Measurements from ENCODE around the gene LRRK2.

DNA sequence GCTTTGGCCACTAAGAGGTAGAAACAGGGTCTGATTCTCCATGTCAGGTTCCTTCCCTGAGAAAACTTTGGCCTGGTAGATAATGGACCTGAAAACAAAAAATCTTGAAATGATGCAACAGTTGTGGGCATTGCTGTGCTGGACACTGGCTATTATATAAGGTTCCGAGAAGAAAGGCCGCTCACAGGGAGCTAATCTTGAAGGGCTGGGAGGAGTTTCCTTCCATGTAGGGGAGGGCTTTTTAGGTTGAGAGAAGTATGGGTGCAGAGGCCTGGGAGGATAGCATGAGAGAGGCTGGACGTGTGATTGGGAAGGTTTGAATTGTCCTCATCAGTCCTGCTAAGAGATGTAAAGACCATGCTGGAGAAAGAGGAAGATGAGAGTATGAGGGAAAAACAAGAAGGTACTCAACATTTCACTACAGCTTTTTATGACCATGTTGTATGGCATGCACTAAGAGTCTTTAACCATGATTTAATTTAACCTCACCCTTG is 11.6 kb downstream of the LRRK2 start:
- TF ChIP-seq POLR2AphosphoS5 (IDR thresholded peaks at IDR 0.05; ENCODE audit: low read depth, low read length) = no peak
- TF ChIP-seq, protein P1, sequence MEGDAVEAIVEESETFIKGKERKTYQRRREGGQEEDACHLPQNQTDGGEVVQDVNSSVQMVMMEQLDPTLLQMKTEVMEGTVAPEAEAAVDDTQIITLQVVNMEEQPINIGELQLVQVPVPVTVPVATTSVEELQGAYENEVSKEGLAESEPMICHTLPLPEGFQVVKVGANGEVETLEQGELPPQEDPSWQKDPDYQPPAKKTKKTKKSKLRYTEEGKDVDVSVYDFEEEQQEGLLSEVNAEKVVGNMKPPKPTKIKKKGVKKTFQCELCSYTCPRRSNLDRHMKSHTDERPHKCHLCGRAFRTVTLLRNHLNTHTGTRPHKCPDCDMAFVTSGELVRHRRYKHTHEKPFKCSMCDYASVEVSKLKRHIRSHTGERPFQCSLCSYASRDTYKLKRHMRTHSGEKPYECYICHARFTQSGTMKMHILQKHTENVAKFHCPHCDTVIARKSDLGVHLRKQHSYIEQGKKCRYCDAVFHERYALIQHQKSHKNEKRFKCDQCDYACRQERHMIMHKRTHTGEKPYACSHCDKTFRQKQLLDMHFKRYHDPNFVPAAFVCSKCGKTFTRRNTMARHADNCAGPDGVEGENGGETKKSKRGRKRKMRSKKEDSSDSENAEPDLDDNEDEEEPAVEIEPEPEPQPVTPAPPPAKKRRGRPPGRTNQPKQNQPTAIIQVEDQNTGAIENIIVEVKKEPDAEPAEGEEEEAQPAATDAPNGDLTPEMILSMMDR (IDR thresholded peaks at IDR 0.05) = no peak
